GM15510 (cell line): ENCODE results near the gene RAP1GDS1.

Experiments used
- POLR2A ChIP-seq: IDR thresholded peaks from 3 replicates; pipeline ENCODE4 v1.6.1; 2011; ENCODE audit warnings: borderline replicate concordance; ENCODE audit not compliant: insufficient read length; ENCODE audit errors: extremely low read depth

The RAP1GDS1 gene

DNA sequence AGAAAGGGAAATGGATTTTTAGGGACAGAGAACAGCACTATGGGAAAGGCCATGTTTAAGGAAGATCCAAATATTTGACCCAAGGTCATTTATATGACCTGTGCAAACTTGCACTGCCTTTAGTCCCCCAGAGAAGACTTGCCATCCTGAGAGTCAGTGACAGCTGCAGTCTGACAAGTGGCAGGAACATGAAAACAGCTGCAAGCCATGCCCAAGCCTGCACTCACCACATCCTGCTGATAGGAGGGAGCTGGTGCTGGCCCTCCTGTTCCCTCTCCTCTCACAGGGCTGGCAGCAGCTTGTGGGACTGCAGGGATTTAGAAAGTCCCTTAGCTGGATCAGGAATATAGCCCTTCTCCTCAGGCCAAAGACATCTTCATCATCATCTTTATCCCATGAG lies 187.7 kb downstream of the RAP1GDS1 start:
- TF ChIP-seq POLR2A: no peak

DNA sequence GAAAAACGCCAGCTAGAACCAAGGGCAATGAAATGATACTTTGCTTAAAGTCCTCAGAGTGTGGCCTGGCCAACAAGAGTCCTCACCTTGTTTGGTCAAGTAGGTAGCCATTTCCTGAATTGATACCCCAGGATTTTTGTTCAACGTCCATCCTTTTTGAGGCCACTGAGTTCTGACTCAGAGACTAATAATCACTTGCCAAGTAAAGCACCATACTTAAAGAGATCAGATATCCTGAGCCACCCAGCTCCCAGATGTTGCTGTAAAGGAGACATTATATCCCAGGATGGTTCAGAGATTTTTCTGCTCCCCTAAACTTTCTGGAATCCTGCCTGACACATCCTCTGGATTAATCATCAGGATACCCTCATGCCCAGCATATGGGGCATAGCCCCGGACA lies 190.9 kb downstream of the RAP1GDS1 start:
- TF ChIP-seq POLR2A: no peak

DNA sequence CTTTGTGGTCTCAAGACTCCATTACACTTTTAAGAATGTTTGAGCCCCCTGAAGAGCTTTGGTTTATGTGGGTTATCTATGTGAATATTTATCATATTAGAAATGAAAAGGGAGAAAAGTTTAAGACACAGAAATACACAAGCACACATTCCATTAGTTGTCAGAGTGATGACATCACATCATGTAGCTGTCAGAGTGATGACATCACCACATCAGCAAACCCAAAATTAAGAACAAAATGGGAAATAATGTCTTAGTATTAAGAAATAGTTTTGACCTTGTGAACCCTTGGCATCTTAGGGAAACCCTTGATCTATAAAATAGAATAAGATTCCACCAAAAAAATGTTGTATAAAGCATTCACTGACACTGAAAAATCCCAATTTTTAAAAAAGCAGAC lies 201.3 kb downstream of the RAP1GDS1 start:
- TF ChIP-seq POLR2A: no peak

DNA sequence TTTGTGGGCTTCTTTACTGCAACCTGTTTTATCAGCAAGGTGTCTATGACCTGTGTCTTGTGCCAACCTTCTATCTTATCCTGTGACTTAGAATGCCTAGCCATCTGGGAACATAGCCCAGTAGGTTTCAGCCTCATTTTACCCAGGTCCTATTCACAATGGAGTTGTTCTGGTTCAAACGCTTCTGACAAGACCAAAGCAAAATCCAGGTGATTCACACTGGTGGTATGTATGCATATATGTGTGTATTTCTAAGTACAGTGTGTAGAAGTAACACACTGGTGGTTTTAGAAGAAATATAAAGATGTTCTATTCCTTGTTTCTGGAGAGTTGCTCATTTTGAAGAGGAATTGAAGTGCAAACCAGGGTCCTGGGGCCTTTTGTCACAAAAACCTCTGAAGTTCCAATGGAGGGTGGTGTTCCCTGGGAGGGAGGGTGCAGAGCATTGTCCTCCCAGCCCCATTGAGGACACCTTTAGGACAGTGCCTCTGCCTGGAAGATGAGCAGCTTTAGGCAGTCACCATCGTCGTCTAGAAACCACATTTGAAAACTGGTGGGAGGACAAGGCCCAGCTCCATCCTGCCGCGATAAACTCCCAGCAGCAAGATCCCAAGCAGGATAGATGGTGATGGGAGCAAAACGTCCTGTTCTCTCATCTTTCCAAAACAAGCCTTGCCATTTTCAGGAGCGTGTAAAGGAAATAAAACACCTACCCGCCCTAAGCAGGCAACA lies 205.8 kb downstream of the RAP1GDS1 start:
- TF ChIP-seq POLR2A: no peak

DNA sequence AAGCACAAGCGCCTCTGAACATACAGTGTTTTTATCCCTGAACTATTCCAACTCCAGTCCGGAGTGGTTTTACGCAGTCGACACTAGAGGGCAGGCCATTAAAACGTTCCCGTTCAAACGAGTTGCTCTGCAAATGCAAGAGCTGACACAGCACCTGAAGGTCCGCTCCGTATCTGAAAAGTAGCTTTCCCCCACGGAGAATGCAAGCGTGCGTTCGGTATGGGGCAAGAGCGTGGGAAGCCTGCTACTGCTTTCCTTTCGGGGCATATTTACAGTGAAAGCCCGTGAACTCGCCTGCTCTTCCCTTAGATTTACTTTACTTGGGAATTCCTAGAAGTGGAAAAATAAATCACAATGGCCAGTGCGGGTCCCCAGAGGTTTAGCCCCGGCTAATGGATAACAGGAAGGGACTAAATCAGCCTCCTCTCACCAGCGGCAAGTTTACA lies 206.5 kb downstream of the RAP1GDS1 start:
- no peak for TF ChIP-seq POLR2A

DNA sequence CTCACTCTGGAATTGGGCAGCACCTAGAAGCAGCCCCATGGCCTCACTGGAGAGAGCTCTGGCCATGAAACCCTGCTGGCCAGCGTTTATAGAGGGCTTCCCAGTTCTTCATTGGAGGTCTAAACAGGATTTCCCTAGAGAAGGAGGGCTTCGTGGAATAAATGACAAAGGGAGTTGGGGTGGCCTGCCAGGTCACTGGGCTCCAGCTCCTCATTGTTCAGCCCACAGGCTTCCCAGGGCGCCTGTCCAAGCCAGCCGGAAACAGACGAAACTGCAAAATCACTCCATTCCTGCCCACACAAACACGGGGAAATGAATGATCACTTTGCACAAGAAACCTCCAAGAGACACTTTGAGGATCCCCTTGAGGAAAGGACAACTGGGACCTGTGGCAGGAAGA lies 207.5 kb downstream of the RAP1GDS1 start:
- TF ChIP-seq POLR2A: no peak

DNA sequence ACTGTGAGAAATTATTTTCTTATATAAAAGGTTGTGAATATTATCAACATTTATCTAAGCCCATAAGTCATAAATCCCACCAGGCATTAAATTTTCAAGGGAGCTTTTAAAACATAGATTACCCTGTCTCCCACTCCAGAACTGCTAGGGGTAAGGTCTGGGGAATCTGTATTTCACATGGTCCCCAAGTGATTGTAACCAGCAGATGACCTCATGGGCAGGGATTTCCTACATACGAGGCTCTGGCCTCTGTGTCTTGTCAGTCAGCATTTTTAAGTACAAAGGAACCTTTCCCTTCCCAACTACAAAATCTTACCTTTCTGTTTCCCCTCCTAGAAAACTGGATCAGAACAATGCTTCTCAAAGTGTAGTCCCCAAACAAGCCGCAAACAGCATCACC lies 208.6 kb downstream of the RAP1GDS1 start:
- TF ChIP-seq POLR2A: no peak

DNA sequence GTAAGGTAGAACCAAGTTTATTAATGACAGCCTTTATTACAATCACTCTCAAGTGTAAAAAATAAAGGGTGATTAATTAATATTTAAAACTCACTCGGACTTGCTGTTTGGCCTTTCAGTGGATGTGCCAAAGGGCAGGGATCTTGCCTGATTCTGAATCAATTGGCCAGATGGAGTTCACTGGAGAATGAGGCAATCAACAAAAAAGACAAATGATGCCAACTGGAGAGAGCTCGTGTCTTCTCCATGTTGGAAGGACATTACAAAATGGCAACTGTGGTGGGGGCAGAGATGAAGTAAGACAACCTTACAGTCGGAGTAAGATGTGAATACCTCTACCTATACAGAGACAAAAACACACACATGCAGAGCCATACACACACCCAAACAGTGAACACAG lies 209.2 kb downstream of the RAP1GDS1 start:
- no peak for TF ChIP-seq POLR2A

DNA sequence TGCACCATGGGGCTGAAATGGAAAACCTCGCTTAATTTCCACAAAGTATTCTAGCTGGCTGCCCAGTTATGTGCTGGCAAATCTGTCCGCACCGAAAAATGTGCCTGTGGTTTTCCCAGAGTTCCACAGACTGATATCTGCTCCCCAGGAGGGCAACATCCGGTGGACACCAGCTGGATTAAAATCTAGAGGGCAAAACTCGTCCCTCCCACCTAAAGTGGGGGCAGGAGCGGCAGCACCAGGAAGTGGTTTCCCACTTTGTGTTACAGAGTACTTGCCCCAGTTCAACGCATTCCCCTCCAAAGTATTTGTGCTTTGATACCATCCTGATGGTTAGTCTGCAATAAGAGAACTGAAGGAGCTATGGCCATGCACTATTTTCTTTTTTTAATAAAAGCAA lies 209.6 kb downstream of the RAP1GDS1 start:
- TF ChIP-seq POLR2A: no peak

DNA sequence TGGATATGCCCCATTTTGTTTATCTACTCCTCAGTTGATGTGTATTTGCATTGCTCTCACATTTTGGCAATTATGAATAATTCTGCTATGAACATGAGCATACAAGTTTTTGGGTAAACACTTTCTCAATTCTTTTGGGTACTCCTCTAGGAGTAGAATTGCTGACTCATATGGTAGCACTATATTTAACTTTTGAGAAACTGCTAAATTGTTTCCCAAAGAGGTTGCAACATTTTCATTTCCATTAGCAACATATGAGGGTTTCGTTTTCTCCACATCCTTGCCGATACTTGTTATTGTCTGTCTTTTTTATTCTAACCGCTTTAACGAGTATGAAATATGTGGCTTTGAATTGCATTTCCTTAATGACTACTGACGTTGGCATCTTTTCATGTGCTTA lies 211.9 kb downstream of the RAP1GDS1 start:
- TF ChIP-seq POLR2A: no peak

DNA sequence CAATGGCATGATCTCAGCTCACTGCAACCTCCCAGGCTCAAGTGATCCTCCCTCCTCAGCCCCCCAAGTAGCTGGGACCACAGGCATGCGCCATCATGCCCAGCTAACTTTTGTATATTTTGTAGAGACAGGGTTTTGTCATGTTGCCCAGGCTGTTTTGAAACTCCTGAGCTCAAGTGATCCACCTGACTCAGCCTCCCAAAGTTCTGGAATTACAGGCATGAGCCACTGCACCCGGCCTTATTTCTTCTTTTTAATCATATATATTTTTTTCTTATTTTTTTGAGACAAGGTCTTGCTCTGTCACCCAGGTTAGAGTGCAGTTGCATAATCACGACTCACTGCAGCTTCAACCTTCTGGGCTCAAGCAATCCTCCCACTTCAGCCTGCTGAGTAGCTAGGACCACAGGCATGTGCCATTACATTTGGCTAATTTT lies 213.2 kb downstream of the RAP1GDS1 start:
- no peak for TF ChIP-seq POLR2A

DNA sequence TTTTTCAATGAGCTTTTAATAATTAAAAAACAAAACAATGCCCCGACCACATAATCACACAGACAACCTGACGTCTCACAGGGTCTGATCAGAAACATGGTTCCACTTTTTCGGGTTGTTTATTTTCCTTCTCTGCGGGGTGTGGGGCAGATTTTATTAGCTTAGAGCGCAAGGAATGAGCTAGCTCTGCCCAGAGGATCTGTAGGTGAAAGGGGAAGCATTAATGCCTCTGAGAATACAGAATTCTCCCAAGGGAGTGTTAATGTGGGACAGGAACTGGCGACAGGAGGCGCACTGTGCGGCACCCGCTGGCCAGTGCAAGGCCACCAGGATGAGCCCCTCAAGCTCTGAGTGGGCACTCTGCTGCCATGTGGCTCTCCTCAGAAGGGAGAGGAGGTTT lies 215.7 kb downstream of the RAP1GDS1 start:
- TF ChIP-seq POLR2A: no peak

DNA sequence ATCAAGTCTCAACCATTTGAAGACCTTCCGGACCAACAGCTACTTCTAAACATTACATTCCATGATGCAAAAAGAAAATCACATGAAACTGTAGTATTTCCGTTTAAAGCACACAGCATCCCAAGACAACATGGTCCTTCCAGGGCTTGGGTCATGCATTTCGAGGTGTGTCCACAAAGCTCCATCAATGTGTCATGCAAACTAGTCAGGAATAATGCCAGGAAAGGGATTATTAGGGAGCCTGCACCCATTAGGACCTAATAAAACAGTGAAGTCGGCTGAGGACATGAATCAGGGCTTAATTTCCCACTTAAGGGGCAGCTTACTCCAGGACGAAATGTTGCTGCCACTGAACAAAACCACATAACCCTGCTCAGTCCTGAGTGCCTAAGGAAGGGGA lies 219.4 kb downstream of the RAP1GDS1 start:
- TF ChIP-seq POLR2A: no peak

DNA sequence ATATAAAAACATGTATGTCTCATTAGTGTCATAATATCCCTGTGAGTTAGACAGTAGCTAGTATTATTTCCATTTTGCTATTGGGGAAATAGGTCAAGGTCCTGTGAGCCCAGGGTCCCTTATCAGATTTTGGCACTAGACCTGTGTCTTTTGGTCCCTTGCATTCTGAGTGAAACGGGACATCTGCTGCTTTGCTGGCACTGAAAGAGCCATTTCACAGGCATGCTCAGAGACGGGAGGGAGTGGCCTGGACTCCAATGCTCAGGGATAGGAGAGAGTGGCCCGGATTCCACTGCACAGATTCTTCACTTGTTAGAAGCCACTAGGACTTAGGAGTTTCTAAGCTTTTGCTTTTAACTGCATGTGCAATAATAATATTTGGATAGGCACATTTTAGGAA lies 220.0 kb downstream of the RAP1GDS1 start:
- TF ChIP-seq POLR2A: no peak

DNA sequence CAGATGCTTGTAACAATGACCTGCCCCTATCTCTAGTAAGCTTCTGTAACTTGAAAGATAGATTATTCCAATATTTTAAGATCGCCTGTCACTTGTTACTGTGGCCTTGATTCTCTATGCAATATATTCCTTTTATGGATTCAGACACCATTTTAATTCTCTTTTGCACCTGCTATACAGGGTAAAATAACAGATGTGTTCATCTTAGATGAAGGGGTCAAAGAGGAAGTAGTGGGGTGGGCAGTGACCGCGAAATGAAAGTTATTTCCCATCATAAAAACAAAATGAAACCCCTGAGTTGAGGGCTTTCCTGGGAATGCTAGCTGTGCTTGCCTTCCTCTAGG lies 221.3 kb downstream of the RAP1GDS1 start:
- no peak for TF ChIP-seq POLR2A

DNA sequence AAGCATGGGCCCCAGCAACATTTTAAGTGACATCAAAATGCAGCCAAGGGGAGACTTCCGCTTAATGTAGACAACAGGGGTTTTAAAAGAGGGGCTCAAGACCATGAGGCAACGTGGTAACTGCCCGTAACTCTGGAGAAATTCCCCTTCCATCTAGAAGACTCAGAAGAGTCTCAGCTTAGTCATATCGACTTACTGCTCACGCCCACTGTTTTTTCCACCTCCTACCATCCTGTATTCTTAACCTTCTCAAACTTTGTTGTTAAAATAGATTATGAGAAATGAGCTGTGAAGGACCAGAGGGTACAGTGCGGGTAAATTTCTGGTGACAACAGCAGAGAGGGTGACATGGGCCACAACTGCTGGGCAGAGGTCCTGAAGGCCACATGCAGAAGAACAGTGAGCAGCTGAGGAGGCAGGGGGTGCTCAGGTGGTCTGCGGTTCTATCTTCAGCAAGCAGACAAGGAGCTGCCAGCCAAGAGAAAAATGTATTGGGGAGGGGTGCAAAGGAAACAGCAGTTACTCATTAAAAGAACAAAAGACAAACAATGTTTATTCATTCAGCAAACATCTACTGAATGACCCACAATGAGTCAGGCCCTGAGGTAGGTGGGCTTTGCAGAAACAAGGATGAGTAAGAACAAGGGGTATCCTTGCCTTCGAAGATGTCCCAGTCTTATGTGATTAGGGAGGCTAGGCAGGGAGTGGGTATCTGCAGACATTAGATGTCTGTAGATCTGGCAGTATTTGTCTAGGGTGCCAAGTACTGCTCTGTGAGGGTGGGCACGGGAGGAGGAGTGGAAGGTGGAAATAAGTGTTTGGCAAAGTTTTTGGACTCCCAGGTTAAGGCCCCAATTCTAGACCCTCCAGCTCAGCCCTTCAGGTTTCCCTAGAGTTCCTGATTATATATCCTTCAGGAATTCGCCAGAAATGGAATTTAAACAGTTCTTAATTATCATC lies 221.9 kb downstream of the RAP1GDS1 start:
- no peak for TF ChIP-seq POLR2A
